ENCODE results near the gene ATP10A. TPM values are rescaled to one million over a fixed set of nuclear protein-coding genes. Genes with fewer than 3 reads are reported as not detected.

The ATP10A gene
- total and polyA plus RNA-seq, 2 donors from 2014 or later, result 4.0 to 6.8 TPM

DNA sequence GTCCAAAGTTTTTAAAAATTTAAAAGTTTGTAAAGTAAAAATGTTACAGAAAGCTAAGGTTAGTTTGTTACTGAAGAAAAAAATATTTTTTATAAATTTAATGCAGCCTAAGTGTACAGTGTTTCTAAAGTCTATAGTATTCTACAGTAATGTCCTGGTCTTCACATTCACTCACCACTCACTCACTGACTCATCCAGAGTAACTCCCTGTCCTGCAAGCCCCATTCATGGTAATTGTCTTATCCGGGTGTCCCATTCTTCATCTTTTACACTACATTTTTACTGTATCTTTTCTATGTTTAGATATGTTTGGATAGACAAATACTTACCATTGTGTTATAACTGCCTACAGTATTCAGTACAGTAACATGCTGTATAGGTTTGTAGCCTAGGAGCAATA, 36.7 kb upstream of the ATP10A start:
- H3K4me1 ChIP-seq (ENCODE audit: control insufficient read depth in 2 of 3, insufficient read depth in 2 of 3, low read depth in 1 of 3, low read length in 3 of 3), result no peaks in the 10 kb centered on the region
- TF ChIP-seq CTCF (IDR thresholded peaks at IDR 0.05; ENCODE audit: borderline replicate concordance, extremely low read depth, insufficient read depth), result no peak
- FAIRE-seq, result no peak
- H3K9me3 ChIP-seq (ENCODE audit: control insufficient read depth in 2 of 3, insufficient read depth in 1 of 3, low read length in 3 of 3), result no peaks in the 10 kb centered on the region
- no peaks in the 10 kb centered on the region for H3K27me3 ChIP-seq (ENCODE audit: control insufficient read depth, insufficient read depth, low read length)
- no peak for DNase-seq
- no peak overlapping the region for H3K9ac ChIP-seq (ENCODE audit: low read length in 3 of 3)
- intact Hi-C loops (cut with DNase I), result no loop called here
- no peaks in the 10 kb centered on the region for H3K36me3 ChIP-seq (ENCODE audit: control insufficient read depth in 2 of 3, insufficient read depth in 3 of 3, low read length in 3 of 3)
- H3K4me3 ChIP-seq (ENCODE audit: low read length in 3 of 3), result no peak overlapping the region
- no peak overlapping the region for H3K27ac ChIP-seq (ENCODE audit: low read depth in 2 of 2, low read length in 2 of 2)

DNA sequence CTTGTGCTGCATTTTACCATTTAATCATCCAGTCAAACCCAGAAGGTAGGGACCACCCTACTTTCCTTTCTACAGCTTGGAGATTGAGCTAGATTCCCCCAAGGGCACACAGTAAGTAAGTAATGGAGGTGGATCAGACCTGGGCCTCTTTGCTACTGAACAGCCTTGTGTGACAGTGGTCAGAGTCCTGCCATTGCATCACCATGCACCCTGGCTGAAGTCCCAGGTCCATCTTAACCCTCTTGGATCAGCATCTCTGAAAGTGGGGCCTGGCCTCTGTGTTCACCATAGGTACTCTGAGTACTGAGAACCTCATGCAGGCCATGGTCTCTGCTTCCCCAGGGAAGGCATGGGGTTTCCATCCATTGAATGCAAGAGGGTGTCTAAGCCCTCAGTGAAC, 34.5 kb upstream of the ATP10A start:
- intact Hi-C loops (cut with DNase I), result no loop called here
- Histone ChIP-seq H3K36me3 (ENCODE audit: control insufficient read depth in 2 of 3, insufficient read depth in 3 of 3, low read length in 3 of 3) (no peaks in the 10 kb centered on the region), H3K27me3 (ENCODE audit: control insufficient read depth, insufficient read depth, low read length) (no peaks in the 10 kb centered on the region), H3K27ac (ENCODE audit: low read depth in 2 of 2, low read length in 2 of 2) (no peak overlapping the region), H3K9ac (ENCODE audit: low read length in 3 of 3) (no peak overlapping the region), H3K4me1 (ENCODE audit: control insufficient read depth in 2 of 3, insufficient read depth in 2 of 3, low read depth in 1 of 3, low read length in 3 of 3) (no peaks in the 10 kb centered on the region), H3K4me3 (ENCODE audit: low read length in 3 of 3) (no peak overlapping the region), H3K9me3 (ENCODE audit: control insufficient read depth in 2 of 3, insufficient read depth in 1 of 3, low read length in 3 of 3) (no peaks in the 10 kb centered on the region)
- no peak for TF ChIP-seq CTCF (IDR thresholded peaks at IDR 0.05; ENCODE audit: borderline replicate concordance, extremely low read depth, insufficient read depth)
- no peak for DNase-seq
- FAIRE-seq, result no peak

DNA sequence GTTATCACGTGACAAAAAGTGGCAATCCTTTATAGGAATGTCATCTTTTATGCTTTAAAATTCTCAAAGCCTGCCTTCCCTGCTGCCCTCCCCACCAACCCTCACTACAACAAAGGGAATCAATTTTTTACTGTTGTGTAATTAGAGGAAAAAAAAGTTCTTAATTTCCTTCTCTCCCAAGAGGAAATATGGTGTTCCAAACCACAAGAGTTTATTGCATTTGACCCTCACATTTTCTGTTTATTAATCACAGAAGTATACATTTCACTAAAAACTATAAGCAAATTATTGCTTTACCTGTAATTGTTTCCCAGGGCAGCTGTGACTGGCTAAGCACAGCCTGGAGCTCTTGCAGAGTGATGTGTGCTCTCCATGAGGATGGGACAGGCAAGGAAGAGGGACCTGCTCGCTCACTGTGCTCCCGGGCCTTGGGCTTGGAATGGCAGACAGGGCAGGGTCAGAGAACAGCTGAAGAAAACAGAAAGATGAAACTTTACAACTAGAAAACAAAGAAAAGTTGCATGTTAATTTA, 31.3 kb upstream of the ATP10A start:
- H3K4me3 ChIP-seq (ENCODE audit: low read length in 3 of 3), result no peak overlapping the region
- no peak overlapping the region for H3K27ac ChIP-seq (ENCODE audit: low read depth in 2 of 2, low read length in 2 of 2)
- FAIRE-seq (no peak), DNase-seq (no peak)
- intact Hi-C loops (cut with DNase I), result no loop called here
- no peak for TF ChIP-seq CTCF (IDR thresholded peaks at IDR 0.05; ENCODE audit: borderline replicate concordance, extremely low read depth, insufficient read depth)
- no peaks in the 10 kb centered on the region for H3K9me3 ChIP-seq (ENCODE audit: control insufficient read depth in 2 of 3, insufficient read depth in 1 of 3, low read length in 3 of 3)
- H3K27me3 ChIP-seq (ENCODE audit: control insufficient read depth, insufficient read depth, low read length), result no peaks in the 10 kb centered on the region
- no peaks in the 10 kb centered on the region for H3K36me3 ChIP-seq (ENCODE audit: control insufficient read depth in 2 of 3, insufficient read depth in 3 of 3, low read length in 3 of 3)
- no peak overlapping the region for H3K9ac ChIP-seq (ENCODE audit: low read length in 3 of 3)
- no peaks in the 10 kb centered on the region for H3K4me1 ChIP-seq (ENCODE audit: control insufficient read depth in 2 of 3, insufficient read depth in 2 of 3, low read depth in 1 of 3, low read length in 3 of 3)

GRCh38 chr15:25893596-25893995, 30.5 kb upstream of the ATP10A start:
- TF ChIP-seq CTCF (IDR thresholded peaks at IDR 0.05; ENCODE audit: borderline replicate concordance, extremely low read depth, insufficient read depth), result no peak
- intact Hi-C loops (cut with DNase I), result no loop called here
- H3K9ac ChIP-seq (ENCODE audit: low read length in 3 of 3), result no peak overlapping the region
- H3K4me1 ChIP-seq (ENCODE audit: control insufficient read depth in 2 of 3, insufficient read depth in 2 of 3, low read depth in 1 of 3, low read length in 3 of 3), result no peaks in the 10 kb centered on the region
- no peak overlapping the region for H3K27ac ChIP-seq (ENCODE audit: low read depth in 2 of 2, low read length in 2 of 2)
- FAIRE-seq (no peak), DNase-seq (no peak)
- H3K9me3 ChIP-seq (ENCODE audit: control insufficient read depth in 2 of 3, insufficient read depth in 1 of 3, low read length in 3 of 3), result no peaks in the 10 kb centered on the region
- no peaks in the 10 kb centered on the region for H3K27me3 ChIP-seq (ENCODE audit: control insufficient read depth, insufficient read depth, low read length)
- no peaks in the 10 kb centered on the region for H3K36me3 ChIP-seq (ENCODE audit: control insufficient read depth in 2 of 3, insufficient read depth in 3 of 3, low read length in 3 of 3)
- no peak overlapping the region for H3K4me3 ChIP-seq (ENCODE audit: low read length in 3 of 3)
